ENCODE data around the gene AEBP2. TPM values are rescaled to one million over a fixed set of nuclear protein-coding genes. Genes with fewer than 3 reads are reported as not detected.
A peak's percentile ranks its signal among the peaks of the same experiment; 100 is the strongest.

AEBP2 gene
- total RNA-seq, 6 experiments from 2014 or later = 9.7 to 18.2 (median 13.4) TPM

- Histone ChIP-seq H3K36me3 (no peaks in the 10 kb centered on the region), H3K9me3 (no peaks in the 10 kb centered on the region), H3K4me1 (no peaks in the 10 kb centered on the region), H3K27me3 (no peaks in the 10 kb centered on the region), H3K27ac (no peak overlapping the region), H3K4me3 (no peak overlapping the region)
- DNase-seq = no peak
- no peak for ATAC-seq
- WGBS (ENCODE audit: insufficient coverage, low coverage, low lambda C conversion rate, missing lambda C conversion rate) = 75% methylated on average over 4 of the region's 4 CpGs
- intact Hi-C loops (cut with DNase I) = no loop called here
- TF ChIP-seq, protein P1, sequence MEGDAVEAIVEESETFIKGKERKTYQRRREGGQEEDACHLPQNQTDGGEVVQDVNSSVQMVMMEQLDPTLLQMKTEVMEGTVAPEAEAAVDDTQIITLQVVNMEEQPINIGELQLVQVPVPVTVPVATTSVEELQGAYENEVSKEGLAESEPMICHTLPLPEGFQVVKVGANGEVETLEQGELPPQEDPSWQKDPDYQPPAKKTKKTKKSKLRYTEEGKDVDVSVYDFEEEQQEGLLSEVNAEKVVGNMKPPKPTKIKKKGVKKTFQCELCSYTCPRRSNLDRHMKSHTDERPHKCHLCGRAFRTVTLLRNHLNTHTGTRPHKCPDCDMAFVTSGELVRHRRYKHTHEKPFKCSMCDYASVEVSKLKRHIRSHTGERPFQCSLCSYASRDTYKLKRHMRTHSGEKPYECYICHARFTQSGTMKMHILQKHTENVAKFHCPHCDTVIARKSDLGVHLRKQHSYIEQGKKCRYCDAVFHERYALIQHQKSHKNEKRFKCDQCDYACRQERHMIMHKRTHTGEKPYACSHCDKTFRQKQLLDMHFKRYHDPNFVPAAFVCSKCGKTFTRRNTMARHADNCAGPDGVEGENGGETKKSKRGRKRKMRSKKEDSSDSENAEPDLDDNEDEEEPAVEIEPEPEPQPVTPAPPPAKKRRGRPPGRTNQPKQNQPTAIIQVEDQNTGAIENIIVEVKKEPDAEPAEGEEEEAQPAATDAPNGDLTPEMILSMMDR (IDR thresholded peaks at IDR 0.05) = no peak
- TF ChIP-seq POLR2A (IDR thresholded peaks at IDR 0.05) = no peak
Observed at GRCh38 chr12:19450362-19450761, 11.1 kb downstream of the AEBP2 start.

DNA sequence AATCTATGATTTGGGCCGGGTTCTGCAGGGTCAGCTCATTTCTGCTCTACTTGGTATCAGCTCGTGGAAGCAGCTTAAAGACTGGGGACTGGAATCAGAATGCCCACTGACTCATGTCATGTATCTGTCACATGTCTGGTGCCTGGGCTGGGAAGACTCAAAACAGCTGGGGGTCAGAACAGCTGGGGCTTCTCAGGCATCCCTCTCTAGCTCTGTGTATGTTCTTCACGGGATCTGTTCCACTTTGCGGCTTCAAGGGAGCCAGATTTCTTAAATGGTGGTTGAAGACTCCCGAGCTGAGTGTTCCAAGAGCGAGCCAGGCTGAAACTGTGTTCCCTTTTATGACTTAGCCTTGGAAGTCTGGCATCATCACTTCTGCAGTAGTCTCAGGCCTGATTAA, 11.9 kb downstream of the AEBP2 start:
- no peaks in the 10 kb centered on the region for H3K36me3 ChIP-seq
- no peaks in the 10 kb centered on the region for H3K27me3 ChIP-seq
- no peaks in the 10 kb centered on the region for H3K4me1 ChIP-seq
- DNase-seq (no peak), ATAC-seq (peak in 1 of 4 donors; percentile 23)
- TF ChIP-seq, protein P1 (IDR thresholded peaks at IDR 0.05) = no peak
- no peak for TF ChIP-seq POLR2A (IDR thresholded peaks at IDR 0.05)
- H3K27ac ChIP-seq = no peak overlapping the region
- intact Hi-C loops (cut with DNase I) = no loop called here
- no peaks in the 10 kb centered on the region for H3K9me3 ChIP-seq
- 73% methylated on average over 6 of the region's 6 CpGs for WGBS (ENCODE audit: insufficient coverage, low coverage, low lambda C conversion rate, missing lambda C conversion rate)
- no peak overlapping the region for H3K4me3 ChIP-seq

DNA sequence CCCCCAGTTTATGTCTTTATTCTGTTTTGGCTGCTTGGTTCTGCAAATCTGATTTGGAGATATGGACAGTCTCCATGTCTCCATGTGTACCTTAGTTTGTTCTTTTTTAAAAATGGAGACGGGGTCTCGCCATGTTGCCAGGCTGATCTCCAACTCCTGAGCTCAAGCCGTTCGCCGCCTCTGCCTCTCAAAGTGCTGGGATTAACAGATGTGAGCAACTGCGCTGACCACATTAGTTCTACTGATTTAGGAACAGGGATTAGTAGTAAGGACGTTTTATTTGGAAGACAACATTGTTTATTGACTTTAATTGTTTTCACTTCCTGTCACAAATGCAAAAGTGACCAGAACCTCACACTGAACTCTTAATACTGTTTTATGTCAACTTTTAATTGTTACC, 14.7 kb downstream of the AEBP2 start:
- no peak for TF ChIP-seq POLR2A (IDR thresholded peaks at IDR 0.05)
- TF ChIP-seq, protein P1 (IDR thresholded peaks at IDR 0.05) = no peak
- Histone ChIP-seq H3K27ac (no peak overlapping the region), H3K4me3 (no peak overlapping the region), H3K36me3 (no peaks in the 10 kb centered on the region), H3K9me3 (no peaks in the 10 kb centered on the region), H3K4me1 (no peaks in the 10 kb centered on the region), H3K27me3 (no peaks in the 10 kb centered on the region)
- ATAC-seq (no peak), DNase-seq (no peak)
- WGBS (ENCODE audit: insufficient coverage, low coverage, low lambda C conversion rate, missing lambda C conversion rate) = 84% methylated on average over 5 of the region's 7 CpGs
- intact Hi-C loops (cut with DNase I) = no loop called here

- H3K9me3 ChIP-seq = no peaks in the 10 kb centered on the region
- no peak overlapping the region for H3K27ac ChIP-seq
- H3K4me3 ChIP-seq = no peak overlapping the region
- DNase-seq (no peak), ATAC-seq (no peak)
- H3K27me3 ChIP-seq = no peaks in the 10 kb centered on the region
- no peaks in the 10 kb centered on the region for H3K4me1 ChIP-seq
- TF ChIP-seq POLR2A (IDR thresholded peaks at IDR 0.05) = no peak
- TF ChIP-seq, protein P1 (IDR thresholded peaks at IDR 0.05) = no peak
- WGBS (ENCODE audit: insufficient coverage, low coverage, low lambda C conversion rate, missing lambda C conversion rate) = 75% methylated on average over 2 of the region's 2 CpGs
- H3K36me3 ChIP-seq = no peaks in the 10 kb centered on the region
- intact Hi-C loops (cut with DNase I) = no loop called here
Observed at GRCh38 chr12:19454837-19455236, 15.5 kb downstream of the AEBP2 start.

DNA sequence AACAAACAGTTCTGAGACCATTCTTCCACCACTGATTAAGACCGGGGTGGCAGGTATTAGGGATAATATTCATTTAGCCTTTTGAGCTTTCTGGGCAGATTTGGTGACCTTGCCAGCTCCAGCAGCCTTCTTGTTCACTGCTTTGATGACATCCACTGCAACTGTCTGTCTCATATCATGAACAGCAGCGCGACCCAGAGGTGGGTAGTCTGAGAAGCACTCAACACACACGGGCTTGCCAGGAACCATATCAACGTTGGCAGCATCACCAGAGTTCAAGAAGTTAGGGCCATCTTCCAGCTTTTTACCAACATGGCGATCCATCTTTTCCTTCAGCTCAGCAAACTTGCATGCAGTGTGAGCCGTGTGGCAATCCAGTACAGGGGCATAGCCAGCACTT, 16.9 kb downstream of the AEBP2 start:
- WGBS (ENCODE audit: insufficient coverage, low coverage, low lambda C conversion rate, missing lambda C conversion rate) = 100% methylated on average over 1 of the region's 7 CpGs
- Histone ChIP-seq H3K9me3 (no peaks in the 10 kb centered on the region), H3K36me3 (no peaks in the 10 kb centered on the region), H3K4me1 (no peaks in the 10 kb centered on the region), H3K4me3 (no peak overlapping the region), H3K27ac (no peak overlapping the region), H3K27me3 (no peaks in the 10 kb centered on the region)
- no peak for TF ChIP-seq POLR2A (IDR thresholded peaks at IDR 0.05)
- TF ChIP-seq, protein P1 (IDR thresholded peaks at IDR 0.05) = no peak
- intact Hi-C loops (cut with DNase I) = no loop called here
- DNase-seq (no peak), ATAC-seq (no peak)
